GM21786 (cell line): ENCODE measurements around the gene DPP4.

ENCODE experiments used
- ATAC-seq: cut with Tn5 transposase; IDR thresholded peaks from one replicate; pipeline ENCODE4 v1.9.1; 2021; ENCODE audit not compliant: unreplicated experiment

DPP4 gene

GRCh38 chr2:162022290-162022945 is 51.6 kb downstream of the DPP4 start:
- ATAC-seq: no peak

GRCh38 chr2:162021516-162022058 is 52.4 kb downstream of the DPP4 start:
- no peak for ATAC-seq

DNA sequence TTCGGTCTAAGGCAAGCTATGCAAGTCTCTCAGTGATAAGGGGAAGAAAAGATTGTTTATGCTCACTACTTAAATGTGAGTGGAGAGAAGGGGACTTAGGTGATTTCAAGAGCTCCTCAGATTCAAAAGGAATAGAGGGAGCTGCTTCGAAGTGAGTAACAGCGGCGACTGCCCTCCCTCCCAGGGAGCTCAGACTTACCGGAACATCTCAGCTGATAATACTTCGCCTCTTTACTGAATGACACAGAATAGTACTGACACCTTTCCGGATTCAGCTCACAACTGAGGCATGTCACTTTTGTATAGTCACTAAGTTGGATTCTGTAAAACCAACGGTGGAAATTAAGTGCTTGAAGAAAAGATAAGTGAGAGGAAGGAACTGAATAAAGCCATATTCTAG is 55.5 kb downstream of the DPP4 start:
- ATAC-seq: no peak

DNA sequence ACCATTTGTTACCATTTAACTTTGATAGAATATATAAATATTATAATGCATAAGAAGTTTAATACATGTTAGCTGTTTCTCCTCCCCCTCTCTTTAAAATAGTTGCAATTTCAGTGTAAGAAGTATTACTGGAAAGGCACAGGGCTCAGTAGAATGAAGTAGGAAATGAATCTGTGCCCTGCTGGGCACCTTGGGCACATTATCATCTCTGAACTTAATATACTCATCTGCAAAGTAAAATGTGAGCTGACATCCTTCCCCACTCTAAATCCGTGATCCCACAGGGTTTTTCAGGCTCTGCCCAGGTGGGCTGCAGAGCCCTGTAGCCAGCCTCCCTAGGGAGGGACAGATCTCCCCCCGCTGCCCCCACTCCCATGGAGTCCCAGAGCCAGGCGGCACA is 56.8 kb downstream of the DPP4 start:
- ATAC-seq: no peak

DNA sequence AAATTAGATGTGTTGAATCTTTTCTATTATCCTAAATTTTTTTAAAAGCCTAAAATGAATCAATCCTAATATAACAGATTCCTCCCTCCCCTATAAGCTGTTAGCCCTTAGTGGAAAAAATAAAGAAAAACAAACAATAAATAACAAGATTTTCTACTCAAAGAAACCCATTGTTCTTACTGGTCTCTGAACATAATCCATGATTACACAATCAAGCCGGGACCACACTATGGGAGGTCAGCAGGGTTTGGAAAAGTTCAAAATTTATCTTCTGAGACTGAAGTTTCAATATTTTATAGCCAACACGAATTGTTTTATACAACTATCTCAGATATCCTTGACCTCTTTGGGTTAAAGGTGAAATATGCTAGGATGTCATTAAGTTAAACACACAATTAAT is 57.9 kb downstream of the DPP4 start:
- no peak for ATAC-seq

DNA sequence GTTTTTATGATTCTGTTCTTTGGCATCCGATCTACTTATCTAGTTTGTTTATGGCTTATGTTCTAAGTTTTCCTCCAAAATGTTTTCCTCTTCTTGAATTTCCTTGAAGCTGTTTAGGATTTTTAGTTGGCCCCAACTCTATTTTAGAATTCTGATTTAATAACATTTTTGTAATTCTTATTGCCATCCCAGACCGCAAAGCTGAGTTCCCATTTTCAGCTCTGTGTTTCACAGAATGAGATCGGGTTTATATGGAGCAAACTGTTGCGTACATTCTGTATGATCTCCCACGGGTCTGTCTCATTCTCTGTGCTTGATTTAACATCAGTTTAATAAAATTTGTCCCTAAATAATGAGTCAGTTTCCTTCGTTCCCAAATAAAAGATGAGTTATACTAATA is 59.3 kb downstream of the DPP4 start:
- ATAC-seq: no peak

GRCh38 chr2:162013514-162014475 is 60.2 kb downstream of the DPP4 start:
- ATAC-seq: no peak

- ATAC-seq: no peak
Measured at GRCh38 chr2:162012565-162013058, 61.4 kb downstream of the DPP4 start.

GRCh38 chr2:162011706-162012564 is 62.1 kb downstream of the DPP4 start:
- ATAC-seq: no peak

GRCh38 chr2:162009543-162009942 is 64.5 kb downstream of the DPP4 start:
- ATAC-seq: no peak

- no peak for ATAC-seq
Measured at GRCh38 chr2:162007447-162008040, 66.5 kb downstream of the DPP4 start.

- ATAC-seq: no peak
Measured at GRCh38 chr2:162006337-162006736, 67.7 kb downstream of the DPP4 start.

- ATAC-seq: no peak
Measured at GRCh38 chr2:162004031-162004430, 70.0 kb downstream of the DPP4 start.

- no peak for ATAC-seq
Measured at GRCh38 chr2:162002623-162003235, 71.3 kb downstream of the DPP4 start.

- ATAC-seq: no peak
Measured at GRCh38 chr2:162000431-162000830, 73.6 kb downstream of the DPP4 start.

- no peak for ATAC-seq
Measured at GRCh38 chr2:161999321-161999720, 74.7 kb downstream of the DPP4 start.

GRCh38 chr2:161998857-161999256 is 75.2 kb downstream of the DPP4 start:
- no peak for ATAC-seq

- no peak for ATAC-seq
Measured at GRCh38 chr2:161997916-161998471, 76.0 kb downstream of the DPP4 start.

DNA sequence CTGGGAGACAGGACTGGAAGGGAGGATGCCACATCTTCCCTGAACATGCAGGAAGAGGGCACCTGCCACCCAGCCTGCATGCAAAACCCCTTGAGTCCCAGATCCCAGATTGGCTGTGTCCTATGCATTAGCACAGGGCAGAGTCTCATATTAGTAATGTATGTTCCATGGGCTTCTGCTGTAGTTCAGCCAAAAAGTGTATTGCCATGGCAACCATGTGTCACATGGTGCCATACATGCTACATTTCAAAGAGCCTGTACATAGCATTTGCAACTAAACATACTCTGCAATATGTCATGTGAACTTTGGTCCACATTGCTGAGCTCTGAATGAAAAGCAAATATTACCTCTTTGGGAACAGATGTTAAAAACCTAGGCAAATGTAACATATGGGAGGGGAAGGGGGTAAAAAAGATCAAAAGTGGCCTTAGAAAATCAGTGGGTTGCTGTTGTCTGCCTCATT is 78.4 kb downstream of the DPP4 start:
- ATAC-seq: no peak
